ENCODE results near the gene CACNG1.

CACNG1 gene

GRCh38 chr17:67044016-67044772, at the start of gene CACNG1:
Gene CACNG1 (plus strand): TSS chr17:67044554. CDS start chr17:67044661, 107 bp downstream.
- TF ChIP-seq, protein P1, sequence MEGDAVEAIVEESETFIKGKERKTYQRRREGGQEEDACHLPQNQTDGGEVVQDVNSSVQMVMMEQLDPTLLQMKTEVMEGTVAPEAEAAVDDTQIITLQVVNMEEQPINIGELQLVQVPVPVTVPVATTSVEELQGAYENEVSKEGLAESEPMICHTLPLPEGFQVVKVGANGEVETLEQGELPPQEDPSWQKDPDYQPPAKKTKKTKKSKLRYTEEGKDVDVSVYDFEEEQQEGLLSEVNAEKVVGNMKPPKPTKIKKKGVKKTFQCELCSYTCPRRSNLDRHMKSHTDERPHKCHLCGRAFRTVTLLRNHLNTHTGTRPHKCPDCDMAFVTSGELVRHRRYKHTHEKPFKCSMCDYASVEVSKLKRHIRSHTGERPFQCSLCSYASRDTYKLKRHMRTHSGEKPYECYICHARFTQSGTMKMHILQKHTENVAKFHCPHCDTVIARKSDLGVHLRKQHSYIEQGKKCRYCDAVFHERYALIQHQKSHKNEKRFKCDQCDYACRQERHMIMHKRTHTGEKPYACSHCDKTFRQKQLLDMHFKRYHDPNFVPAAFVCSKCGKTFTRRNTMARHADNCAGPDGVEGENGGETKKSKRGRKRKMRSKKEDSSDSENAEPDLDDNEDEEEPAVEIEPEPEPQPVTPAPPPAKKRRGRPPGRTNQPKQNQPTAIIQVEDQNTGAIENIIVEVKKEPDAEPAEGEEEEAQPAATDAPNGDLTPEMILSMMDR (conservative IDR thresholded peaks at IDR 0.05; ENCODE audit: low read depth) = no peak

DNA sequence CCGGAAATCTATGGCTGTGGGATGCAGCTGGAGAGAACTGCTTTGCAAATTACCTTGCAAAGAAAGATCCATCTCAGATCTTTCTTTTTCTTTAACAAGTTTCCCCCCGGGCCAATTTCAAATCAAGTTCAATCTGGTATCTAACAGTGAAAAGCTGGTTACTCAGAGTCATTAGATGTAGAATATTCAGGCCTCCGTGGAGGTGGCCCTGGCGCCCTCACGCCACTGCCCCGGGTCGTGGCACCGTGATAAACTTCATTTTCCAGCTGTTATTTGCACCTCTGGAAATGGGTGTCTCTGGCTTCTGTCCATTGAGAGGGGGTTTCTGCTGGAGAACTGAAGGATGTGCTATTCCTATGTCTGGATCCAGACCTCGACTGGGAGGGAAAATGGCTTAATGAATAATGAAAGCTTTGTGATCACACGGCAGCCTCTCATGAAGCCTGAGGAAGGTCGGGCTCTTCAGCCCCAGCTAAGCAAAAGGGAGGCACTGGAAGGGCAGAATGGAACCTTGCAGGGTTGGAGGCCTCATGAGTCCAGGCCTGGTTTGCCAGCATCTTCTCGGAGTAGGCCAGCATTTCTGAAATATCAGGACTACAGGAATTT, 49.3 kb upstream of the CACNG1 start:
- no peak overlapping the region for H3K27ac ChIP-seq
- ChIA-PET CTCF (interaction anchor here (0.6 to 0.7 kb wide), 3 partner anchors 59 to 178 kb away, joined by 3 to 4 read pairs (median 3); no protein-coding TSS in a partner anchor), POLR2A (ENCODE audit: low non-redundant PET) (no interaction called here)
- TF ChIP-seq, protein P1 (conservative IDR thresholded peaks at IDR 0.05; ENCODE audit: low read depth) = no peak
- DNase-seq (ENCODE audit: low spot score) = no peak

More at GRCh38 chr17:67044016-67044772, at the start of gene CACNG1:
- ChIA-PET CTCF (interaction anchor here (0.5 to 1.1 kb wide), 2 partner anchors 9 to 160 kb away, joined by 3 to 5 read pairs; no protein-coding TSS in a partner anchor), POLR2A (ENCODE audit: low non-redundant PET) (no interaction called here)
- H3K27ac ChIP-seq = no peak within 1 kb of the TSS
- no peak for DNase-seq (ENCODE audit: low spot score)

GRCh38 chr17:66995944-66996343, 48.4 kb upstream of the CACNG1 start:
- H3K27ac ChIP-seq = no peak overlapping the region
- ChIA-PET POLR2A (ENCODE audit: low non-redundant PET) (no interaction called here), CTCF (interaction anchor here (0.7 kb wide), 1 partner anchor 58 kb away, joined by 4 read pairs; no protein-coding TSS in a partner anchor)
- DNase-seq (ENCODE audit: low spot score) = no peak
- TF ChIP-seq, protein P1 (conservative IDR thresholded peaks at IDR 0.05; ENCODE audit: low read depth) = no peak

- no peak for DNase-seq (ENCODE audit: low spot score)
- TF ChIP-seq, protein P1 (conservative IDR thresholded peaks at IDR 0.05; ENCODE audit: low read depth) = no peak
- H3K27ac ChIP-seq = no peak overlapping the region
- ChIA-PET POLR2A (ENCODE audit: low non-redundant PET) (no interaction called here), CTCF (no interaction called here)
Observed at GRCh38 chr17:66996926-66997325, 47.4 kb upstream of the CACNG1 start.

DNA sequence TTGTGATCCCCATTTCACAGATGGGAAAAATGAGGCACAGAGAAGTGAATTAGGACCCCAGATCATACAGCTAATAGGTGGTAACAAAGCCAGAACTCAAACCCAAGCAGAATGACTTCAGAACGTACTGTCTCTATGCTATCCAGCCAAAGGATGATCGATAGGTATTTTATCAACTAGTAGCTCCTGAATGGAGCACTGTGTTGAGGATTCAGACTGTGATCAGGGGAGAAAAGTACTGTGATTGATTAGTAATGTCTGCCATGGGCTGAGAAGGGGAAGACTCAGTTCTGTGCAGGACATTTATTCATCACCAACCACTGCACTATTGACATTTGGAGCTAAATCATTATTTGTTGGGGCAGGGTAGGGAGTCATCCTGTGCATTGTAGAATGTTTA, 41.1 kb upstream of the CACNG1 start:
- TF ChIP-seq, protein P1 (conservative IDR thresholded peaks at IDR 0.05; ENCODE audit: low read depth) = no peak
- POLR2A ChIA-PET (ENCODE audit: low non-redundant PET) = no interaction called here
- H3K27ac ChIP-seq = no peak overlapping the region
- CTCF ChIA-PET = no interaction called here
- no peak for DNase-seq (ENCODE audit: low spot score)

GRCh38 chr17:67004181-67004580, 40.2 kb upstream of the CACNG1 start:
- TF ChIP-seq, protein P1 (conservative IDR thresholded peaks at IDR 0.05; ENCODE audit: low read depth) = no peak
- no peak overlapping the region for H3K27ac ChIP-seq
- ChIA-PET CTCF (no interaction called here), POLR2A (ENCODE audit: low non-redundant PET) (no interaction called here)
- DNase-seq (ENCODE audit: low spot score) = no peak

Measured in RWPE1 (cell line).